ENCODE results near the gene ANKFY1. TPM values are rescaled to one million over a fixed set of nuclear protein-coding genes. Genes with fewer than 3 reads are reported as not detected.
A peak's percentile ranks its signal among the peaks of the same experiment; 100 is the strongest.

ANKFY1 gene
- total RNA-seq, 4 donors from 2014 or later, result 43.3 to 49.8 (median 46.7) TPM

- no peaks in the 10 kb centered on the region for H3K27me3 ChIP-seq
- H3K4me1 ChIP-seq, result peaks cover 0 to 20% (median 3%) of the 10 kb centered on the region in 4 donors
- H3K4me3 ChIP-seq, result no peak overlapping the region
- no peaks in the 10 kb centered on the region for H3K9me3 ChIP-seq
- H3K36me3 ChIP-seq, result peaks cover 0 to 55% (median 14%) of the 10 kb centered on the region in 3 donors
- no peak overlapping the region for H3K27ac ChIP-seq
- TF ChIP-seq EP300 (IDR thresholded peaks at IDR 0.05) (no peak), POLR2A (IDR thresholded peaks at IDR 0.05) (no peak), CTCF (IDR thresholded peaks at IDR 0.05) (no peak)
- peak in 1 of 2 donors; percentile 27 for DNase-seq (ENCODE audit: low spot score in 2 of 2)
- WGBS, 2 donors, result 74 to 77% methylated on average over 6 of the region's 6 CpGs
These were observed 99.8 kb downstream of the ANKFY1 start for GRCh38 chr17:4163951-4164350.

GRCh38 chr17:4162775-4163466 lies 100.9 kb downstream of the ANKFY1 start:
- H3K4me3 ChIP-seq, result no peak overlapping the region
- H3K27me3 ChIP-seq, result no peaks in the 10 kb centered on the region
- no peak for TF ChIP-seq EP300 (IDR thresholded peaks at IDR 0.05)
- no peak for TF ChIP-seq CTCF (IDR thresholded peaks at IDR 0.05)
- no peak for TF ChIP-seq POLR2A (IDR thresholded peaks at IDR 0.05)
- H3K36me3 ChIP-seq, result peaks cover 0 to 55% (median 10%) of the 10 kb centered on the region in 3 donors
- peaks cover 0 to 20% (median 3%) of the 10 kb centered on the region in 4 donors for H3K4me1 ChIP-seq
- DNase-seq (ENCODE audit: low spot score in 2 of 2), result no peak
- H3K27ac ChIP-seq, result peak overlapping the region in 2 of 4 donors; percentile 46 to 63
- 70 to 76% methylated on average over 14 of the region's 14 CpGs for WGBS, 2 donors
- no peaks in the 10 kb centered on the region for H3K9me3 ChIP-seq

GRCh38 chr17:4162321-4162720 lies 101.5 kb downstream of the ANKFY1 start:
- peaks cover 0 to 55% (median 5%) of the 10 kb centered on the region in 3 donors for H3K36me3 ChIP-seq
- peak overlapping the region in 2 of 4 donors; percentile 46 to 63 for H3K27ac ChIP-seq
- no peak overlapping the region for H3K4me3 ChIP-seq
- peaks cover 0 to 20% (median 3%) of the 10 kb centered on the region in 4 donors for H3K4me1 ChIP-seq
- H3K27me3 ChIP-seq, result no peaks in the 10 kb centered on the region
- no peak for DNase-seq (ENCODE audit: low spot score in 2 of 2)
- no peaks in the 10 kb centered on the region for H3K9me3 ChIP-seq
- no peak for TF ChIP-seq CTCF (IDR thresholded peaks at IDR 0.05)
- 71% methylated on average over 6 of the region's 6 CpGs for WGBS, 2 donors

GRCh38 chr17:4161967-4162305 lies 101.8 kb downstream of the ANKFY1 start:
- H3K9me3 ChIP-seq, result no peaks in the 10 kb centered on the region
- H3K4me1 ChIP-seq, result peaks cover 0 to 20% (median 3%) of the 10 kb centered on the region in 4 donors
- no peak for TF ChIP-seq CTCF (IDR thresholded peaks at IDR 0.05)
- no peak for TF ChIP-seq EP300 (IDR thresholded peaks at IDR 0.05)
- TF ChIP-seq POLR2A (IDR thresholded peaks at IDR 0.05), result no peak
- 63 to 70% methylated on average over 8 to 9 of the region's 9 CpGs for WGBS, 2 donors
- peak overlapping the region in 3 of 4 donors; percentile 13 to 63 (median 46) for H3K27ac ChIP-seq
- no peaks in the 10 kb centered on the region for H3K27me3 ChIP-seq
- no peak for DNase-seq (ENCODE audit: low spot score in 2 of 2)
- H3K36me3 ChIP-seq, result peaks cover 0 to 55% (median 4%) of the 10 kb centered on the region in 3 donors
- no peak overlapping the region for H3K4me3 ChIP-seq

- DNase-seq (ENCODE audit: low spot score in 2 of 2), result peak; percentile 45 to 46
- Histone ChIP-seq H3K4me1 (peaks cover 0 to 20% (median 3%) of the 10 kb centered on the region in 4 donors), H3K27ac (peak overlapping the region in 3 of 4 donors; percentile 13 to 63 (median 52)), H3K9me3 (no peaks in the 10 kb centered on the region), H3K4me3 (no peak overlapping the region), H3K36me3 (peaks cover 0 to 55% (median 3%) of the 10 kb centered on the region in 3 donors), H3K27me3 (no peaks in the 10 kb centered on the region)
- TF ChIP-seq POLR2A (IDR thresholded peaks at IDR 0.05) (no peak), CTCF (IDR thresholded peaks at IDR 0.05) (peak in 2 of 5 experiments; percentile 31), EP300 (IDR thresholded peaks at IDR 0.05) (no peak)
- 53 to 67% methylated on average over 7 of the region's 7 CpGs for WGBS, 2 donors
These were observed 102.4 kb downstream of the ANKFY1 start for GRCh38 chr17:4161192-4161966.

All from tibial nerve (tissue), 4 donors.